Measurements from ENCODE around the gene ACBD4. TPM values are rescaled to one million over a fixed set of nuclear protein-coding genes. Genes with fewer than 3 reads are reported as not detected.

The ACBD4 gene
- total RNA-seq, 4 donors from 2014 or later, result 7.8 to 37.7 (median 26.1) TPM

DNA sequence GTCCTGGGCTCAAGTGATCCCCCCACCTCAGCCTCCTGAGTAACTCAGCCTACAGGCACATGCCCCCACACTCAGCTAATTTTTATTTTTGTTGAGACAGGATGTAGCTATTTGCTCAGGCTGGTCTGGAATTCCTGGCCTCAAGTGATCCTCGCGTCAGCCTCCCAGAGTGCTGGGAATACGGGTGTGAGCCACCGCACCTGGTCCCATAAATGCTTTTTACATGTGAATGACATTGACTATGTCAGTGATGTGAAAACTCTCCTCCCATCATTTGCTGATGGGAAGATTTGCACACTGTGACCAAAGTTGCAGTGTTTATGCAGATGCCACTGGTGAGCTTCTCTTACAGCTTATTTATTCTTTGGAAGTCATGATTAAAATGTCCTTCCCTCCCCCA lies 18.2 kb upstream of the ACBD4 start:
- Histone ChIP-seq H3K27ac (no peak overlapping the region), H3K4me3 (no peak overlapping the region), H3K27me3 (no peaks in the 10 kb centered on the region), H3K4me1 (no peaks in the 10 kb centered on the region), H3K9me3 (no peaks in the 10 kb centered on the region), H3K36me3 (no peaks in the 10 kb centered on the region)
- intact Hi-C loops (cut with DNase I; ENCODE audit: low total_unique reads), result no loop called here
- TF ChIP-seq, protein P1, sequence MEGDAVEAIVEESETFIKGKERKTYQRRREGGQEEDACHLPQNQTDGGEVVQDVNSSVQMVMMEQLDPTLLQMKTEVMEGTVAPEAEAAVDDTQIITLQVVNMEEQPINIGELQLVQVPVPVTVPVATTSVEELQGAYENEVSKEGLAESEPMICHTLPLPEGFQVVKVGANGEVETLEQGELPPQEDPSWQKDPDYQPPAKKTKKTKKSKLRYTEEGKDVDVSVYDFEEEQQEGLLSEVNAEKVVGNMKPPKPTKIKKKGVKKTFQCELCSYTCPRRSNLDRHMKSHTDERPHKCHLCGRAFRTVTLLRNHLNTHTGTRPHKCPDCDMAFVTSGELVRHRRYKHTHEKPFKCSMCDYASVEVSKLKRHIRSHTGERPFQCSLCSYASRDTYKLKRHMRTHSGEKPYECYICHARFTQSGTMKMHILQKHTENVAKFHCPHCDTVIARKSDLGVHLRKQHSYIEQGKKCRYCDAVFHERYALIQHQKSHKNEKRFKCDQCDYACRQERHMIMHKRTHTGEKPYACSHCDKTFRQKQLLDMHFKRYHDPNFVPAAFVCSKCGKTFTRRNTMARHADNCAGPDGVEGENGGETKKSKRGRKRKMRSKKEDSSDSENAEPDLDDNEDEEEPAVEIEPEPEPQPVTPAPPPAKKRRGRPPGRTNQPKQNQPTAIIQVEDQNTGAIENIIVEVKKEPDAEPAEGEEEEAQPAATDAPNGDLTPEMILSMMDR (IDR thresholded peaks at IDR 0.05), result no peak
- no peak for TF ChIP-seq POLR2A (IDR thresholded peaks at IDR 0.05)
- DNase-seq, result no peak

DNA sequence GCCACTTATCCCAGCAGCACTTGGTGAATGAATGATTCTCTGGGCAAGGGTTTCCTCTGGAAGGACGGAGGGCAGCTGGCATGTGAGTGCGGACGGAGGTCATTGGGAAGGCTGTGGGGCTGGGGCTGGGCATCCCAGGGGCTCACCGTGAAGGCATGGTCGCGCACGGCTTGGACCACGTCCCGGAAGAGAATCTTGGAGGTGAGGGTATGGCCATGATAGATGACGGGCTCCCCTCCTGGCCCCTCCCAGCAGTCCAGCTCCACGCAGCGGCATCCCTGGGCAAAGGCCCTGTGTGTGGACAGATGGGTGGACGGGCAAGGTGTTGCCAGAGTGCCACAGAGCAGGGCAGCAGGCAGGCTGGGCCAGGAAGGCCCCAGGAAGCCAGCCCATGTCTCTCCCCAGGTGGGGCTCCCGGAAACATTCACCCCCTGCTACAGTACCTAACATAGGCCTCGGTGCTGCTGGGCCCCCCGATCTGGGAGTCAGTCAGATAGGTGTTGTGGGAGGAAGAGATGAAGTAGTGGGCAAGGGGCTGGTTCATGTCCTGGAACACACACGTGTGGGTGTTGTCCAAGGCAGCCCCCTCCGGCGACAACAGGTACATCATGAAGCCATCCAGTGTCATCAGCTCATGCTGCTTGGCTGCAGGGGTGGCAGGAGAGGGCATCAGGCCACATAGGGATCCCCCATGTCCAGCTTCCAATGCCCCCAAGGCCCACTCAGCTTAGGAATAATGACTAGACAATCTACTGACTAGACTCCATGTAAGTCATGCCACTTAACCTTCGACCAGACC lies 17.4 kb upstream of the ACBD4 start:
- Histone ChIP-seq H3K27me3 (no peaks in the 10 kb centered on the region), H3K9me3 (no peaks in the 10 kb centered on the region), H3K27ac (no peak overlapping the region), H3K36me3 (no peaks in the 10 kb centered on the region), H3K4me1 (no peaks in the 10 kb centered on the region), H3K4me3 (no peak overlapping the region)
- DNase-seq, result no peak
- intact Hi-C loops (cut with DNase I; ENCODE audit: low total_unique reads), result no loop called here
- TF ChIP-seq, protein P1 (IDR thresholded peaks at IDR 0.05), result no peak
- TF ChIP-seq POLR2A (IDR thresholded peaks at IDR 0.05), result no peak

- intact Hi-C loops (cut with DNase I; ENCODE audit: low total_unique reads), result no loop called here
- Histone ChIP-seq H3K4me3 (no peak overlapping the region), H3K36me3 (no peaks in the 10 kb centered on the region), H3K9me3 (no peaks in the 10 kb centered on the region), H3K4me1 (peaks cover 0 to under 1% of the 10 kb centered on the region in 2 donors), H3K27me3 (no peaks in the 10 kb centered on the region), H3K27ac (no peak overlapping the region)
- DNase-seq, result no peak
- no peak for TF ChIP-seq POLR2A (IDR thresholded peaks at IDR 0.05)
- TF ChIP-seq, protein P1 (IDR thresholded peaks at IDR 0.05), result no peak
Measured at GRCh38 chr17:45118691-45119090, 16.8 kb upstream of the ACBD4 start.

DNA sequence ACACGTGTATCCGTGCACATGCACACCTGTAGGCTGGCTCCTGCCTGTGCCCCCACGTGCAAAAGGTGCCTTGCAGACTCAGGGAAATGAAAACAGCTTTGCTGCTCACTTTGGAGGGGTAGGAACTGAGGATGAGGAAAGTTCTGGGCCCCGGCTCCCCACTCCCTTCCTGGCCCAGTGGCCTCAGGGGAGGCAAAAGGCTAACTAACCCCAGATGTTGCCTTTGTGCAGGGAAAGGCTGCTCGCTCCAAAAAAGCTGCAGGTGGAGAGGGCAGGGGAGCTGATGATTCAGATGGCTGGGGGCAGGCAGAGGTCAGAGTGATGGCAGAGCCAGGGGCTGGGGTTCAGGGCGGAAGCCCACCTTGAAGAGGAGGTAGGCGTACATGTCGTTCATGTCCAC lies 15.5 kb upstream of the ACBD4 start:
- intact Hi-C loops (cut with DNase I; ENCODE audit: low total_unique reads), result no loop called here

GRCh38 chr17:45120558-45120957 lies 14.9 kb upstream of the ACBD4 start:
- Histone ChIP-seq H3K4me3 (no peak overlapping the region), H3K36me3 (no peaks in the 10 kb centered on the region), H3K27me3 (no peaks in the 10 kb centered on the region), H3K27ac (no peak overlapping the region), H3K4me1 (peaks cover 0 to 10% of the 10 kb centered on the region in 2 donors), H3K9me3 (no peaks in the 10 kb centered on the region)
- TF ChIP-seq, protein P1 (IDR thresholded peaks at IDR 0.05), result no peak
- no peak for TF ChIP-seq POLR2A (IDR thresholded peaks at IDR 0.05)
- no peak for DNase-seq
- intact Hi-C loops (cut with DNase I; ENCODE audit: low total_unique reads), result no loop called here

More for the DNA sequence above, 15.5 kb upstream of the ACBD4 start:
- Histone ChIP-seq H3K9me3 (no peaks in the 10 kb centered on the region), H3K27ac (no peak overlapping the region), H3K27me3 (no peaks in the 10 kb centered on the region), H3K4me3 (no peak overlapping the region), H3K36me3 (no peaks in the 10 kb centered on the region), H3K4me1 (peaks cover 0 to 10% of the 10 kb centered on the region in 2 donors)
- no peak for DNase-seq
- TF ChIP-seq, protein P1 (IDR thresholded peaks at IDR 0.05), result no peak
- no peak for TF ChIP-seq POLR2A (IDR thresholded peaks at IDR 0.05)
